ENCODE measurements around the gene RNASEH1.

RNASEH1 gene

GRCh38 chr2:3588084-3588483 is 30.0 kb upstream of the RNASEH1 start:
- Histone ChIP-seq H3K36me3 (ENCODE audit: control insufficient read depth in 2 of 2, insufficient read depth in 2 of 2, low read length in 2 of 2) (peaks cover 3 to 12% of the 10 kb centered on the region in 2 donors), H3K27ac (ENCODE audit: low read depth in 2 of 2, low read length in 2 of 2) (no peak overlapping the region), H3K27me3 (ENCODE audit: control insufficient read depth in 2 of 2, insufficient read depth in 2 of 2, low read length in 2 of 2) (no peaks in the 10 kb centered on the region), H3K4me1 (ENCODE audit: control insufficient read depth in 2 of 2, insufficient read depth in 2 of 2, low read length in 2 of 2) (peaks cover 0 to 9% of the 10 kb centered on the region in 2 donors), H3K9ac (ENCODE audit: low read depth in 1 of 2, low read length in 2 of 2) (no peak overlapping the region), H3K4me3 (ENCODE audit: low read length in 2 of 2) (no peak overlapping the region), H3K9me3 (ENCODE audit: control insufficient read depth in 2 of 2, low read length in 2 of 2) (no peaks in the 10 kb centered on the region)

DNA sequence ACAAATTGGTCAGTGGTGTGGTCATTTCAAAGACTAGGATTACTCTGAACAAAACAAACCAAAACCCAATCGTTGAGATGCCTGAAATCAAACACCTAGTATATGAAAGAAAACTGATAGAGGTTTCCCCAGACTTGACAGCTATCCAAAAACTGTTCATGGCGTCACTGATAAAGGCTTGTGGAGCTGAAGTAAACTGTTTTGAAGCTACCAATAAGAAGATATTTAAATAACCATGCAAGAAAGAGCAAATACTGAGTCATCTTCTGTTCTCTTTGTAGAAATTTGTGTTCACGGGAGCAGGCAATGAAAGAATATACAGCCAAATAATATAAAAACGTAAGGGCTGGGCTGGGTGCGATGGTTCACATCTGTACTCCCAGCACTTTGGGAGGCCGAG is 29.3 kb upstream of the RNASEH1 start:
- H3K4me3 ChIP-seq (ENCODE audit: low read length in 2 of 2): no peak overlapping the region
- no peaks in the 10 kb centered on the region for H3K27me3 ChIP-seq (ENCODE audit: control insufficient read depth in 2 of 2, insufficient read depth in 2 of 2, low read length in 2 of 2)
- no peak overlapping the region for H3K27ac ChIP-seq (ENCODE audit: low read depth in 2 of 2, low read length in 2 of 2)

DNA sequence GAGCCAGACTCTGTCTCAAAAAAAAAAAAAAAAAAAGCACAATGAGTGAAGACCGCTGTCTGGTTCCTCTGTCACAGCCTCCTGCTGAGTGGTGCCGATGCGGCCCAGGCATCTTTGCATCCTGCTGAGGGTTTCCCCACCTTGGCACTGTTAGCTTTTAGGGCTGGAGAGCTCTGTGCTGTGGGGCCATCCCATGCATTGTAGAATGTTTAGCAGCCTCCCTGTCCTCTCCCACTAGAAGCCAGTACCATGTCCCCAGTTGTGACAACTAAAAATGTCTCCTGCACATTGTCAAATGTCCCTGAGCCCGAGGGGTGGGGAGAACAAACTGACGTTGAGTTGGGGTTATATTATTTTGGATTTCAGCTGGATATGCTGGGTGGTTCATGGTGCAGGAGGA is 28.9 kb upstream of the RNASEH1 start:
- Histone ChIP-seq H3K9me3 (ENCODE audit: control insufficient read depth in 2 of 2, low read length in 2 of 2) (no peaks in the 10 kb centered on the region), H3K27ac (ENCODE audit: low read depth in 2 of 2, low read length in 2 of 2) (no peak overlapping the region), H3K36me3 (ENCODE audit: control insufficient read depth in 2 of 2, insufficient read depth in 2 of 2, low read length in 2 of 2) (peaks cover 8 to 13% of the 10 kb centered on the region in 2 donors), H3K9ac (ENCODE audit: low read depth in 1 of 2, low read length in 2 of 2) (no peak overlapping the region), H3K4me3 (ENCODE audit: low read length in 2 of 2) (no peak overlapping the region), H3K27me3 (ENCODE audit: control insufficient read depth in 2 of 2, insufficient read depth in 2 of 2, low read length in 2 of 2) (no peaks in the 10 kb centered on the region), H3K4me1 (ENCODE audit: control insufficient read depth in 2 of 2, insufficient read depth in 2 of 2, low read length in 2 of 2) (peaks cover 0 to 9% of the 10 kb centered on the region in 2 donors)

More for the DNA sequence above, 29.3 kb upstream of the RNASEH1 start:
- Histone ChIP-seq H3K4me1 (ENCODE audit: control insufficient read depth in 2 of 2, insufficient read depth in 2 of 2, low read length in 2 of 2) (peaks cover 0 to 9% of the 10 kb centered on the region in 2 donors), H3K9ac (ENCODE audit: low read depth in 1 of 2, low read length in 2 of 2) (no peak overlapping the region), H3K9me3 (ENCODE audit: control insufficient read depth in 2 of 2, low read length in 2 of 2) (no peaks in the 10 kb centered on the region), H3K36me3 (ENCODE audit: control insufficient read depth in 2 of 2, insufficient read depth in 2 of 2, low read length in 2 of 2) (peaks cover 7 to 12% of the 10 kb centered on the region in 2 donors)

DNA sequence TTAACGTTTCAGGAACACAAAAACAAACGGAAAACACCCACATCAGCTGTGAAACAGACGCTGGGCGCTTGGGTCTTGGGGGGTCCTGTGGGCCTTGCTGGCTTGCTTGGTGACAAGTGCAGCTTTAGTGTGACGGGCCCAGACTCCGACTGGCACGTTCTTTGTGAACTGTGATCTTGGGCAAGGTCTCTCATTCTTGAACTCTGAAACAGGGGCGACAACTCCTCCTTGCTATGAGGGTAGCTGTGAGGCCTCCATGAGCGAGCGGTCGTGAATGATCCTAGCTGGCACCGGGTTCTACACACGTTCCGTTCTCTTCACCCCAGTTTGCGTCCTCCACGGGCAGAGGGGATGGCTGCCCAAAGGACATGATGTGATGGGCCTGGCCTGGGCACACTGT is 28.1 kb upstream of the RNASEH1 start:
- H3K9me3 ChIP-seq (ENCODE audit: control insufficient read depth in 2 of 2, low read length in 2 of 2): no peaks in the 10 kb centered on the region
- H3K4me3 ChIP-seq (ENCODE audit: low read length in 2 of 2): no peak overlapping the region
- peaks cover 16 to 21% of the 10 kb centered on the region in 2 donors for H3K36me3 ChIP-seq (ENCODE audit: control insufficient read depth in 2 of 2, insufficient read depth in 2 of 2, low read length in 2 of 2)
- peak overlapping the region in 1 of 2 donors; percentile 43 for H3K9ac ChIP-seq (ENCODE audit: low read depth in 1 of 2, low read length in 2 of 2)
- peak overlapping the region; percentile 14 to 83 for H3K27ac ChIP-seq (ENCODE audit: low read depth in 2 of 2, low read length in 2 of 2)
- H3K27me3 ChIP-seq (ENCODE audit: control insufficient read depth in 2 of 2, insufficient read depth in 2 of 2, low read length in 2 of 2): no peaks in the 10 kb centered on the region
- H3K4me1 ChIP-seq (ENCODE audit: control insufficient read depth in 2 of 2, insufficient read depth in 2 of 2, low read length in 2 of 2): peaks cover 0 to 9% of the 10 kb centered on the region in 2 donors

DNA sequence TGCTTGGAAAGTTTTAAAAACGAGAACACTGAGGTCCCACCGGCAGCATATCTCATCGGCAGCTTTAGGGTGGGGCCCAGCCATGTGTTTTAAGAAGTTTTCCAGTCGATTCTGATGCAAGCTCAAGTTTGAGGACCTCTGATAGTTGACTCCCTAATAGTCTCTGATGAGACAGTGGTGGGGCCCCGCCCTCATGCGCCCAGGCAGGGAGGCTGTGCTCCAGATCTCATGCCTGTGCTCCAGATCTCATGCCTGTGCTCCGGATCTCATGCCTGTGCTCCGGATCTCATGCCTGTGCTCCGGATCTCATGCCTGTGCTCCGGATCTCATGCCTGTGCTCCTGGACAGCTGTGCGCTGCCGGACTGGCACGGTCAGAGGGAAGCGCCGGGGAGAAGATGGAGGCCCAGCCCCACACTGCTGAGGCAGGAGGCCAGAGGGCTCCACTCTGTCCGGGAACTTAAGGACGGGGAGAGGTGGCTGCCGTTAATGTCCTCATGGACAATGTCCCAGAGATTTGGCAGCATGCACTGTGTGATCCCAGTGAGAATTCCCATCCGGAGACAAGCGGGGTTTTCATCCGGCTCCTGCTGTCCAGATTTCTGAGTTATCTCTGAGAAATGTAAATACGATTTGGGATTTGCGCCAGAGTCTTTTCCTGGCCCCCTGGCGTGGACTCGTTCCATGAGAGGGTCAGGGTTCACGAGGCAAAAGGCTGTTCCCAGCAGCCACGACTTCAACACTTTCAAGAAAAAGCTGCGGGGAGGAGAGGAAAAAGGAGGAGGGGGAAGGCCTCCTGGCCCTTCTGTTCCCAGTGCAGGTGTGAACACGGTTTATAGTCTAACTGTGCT is 27.4 kb upstream of the RNASEH1 start:
- no peaks in the 10 kb centered on the region for H3K27me3 ChIP-seq (ENCODE audit: control insufficient read depth in 2 of 2, insufficient read depth in 2 of 2, low read length in 2 of 2)
- H3K4me1 ChIP-seq (ENCODE audit: control insufficient read depth in 2 of 2, insufficient read depth in 2 of 2, low read length in 2 of 2): peaks cover 0 to 9% of the 10 kb centered on the region in 2 donors
- peak overlapping the region in 1 of 2 donors; percentile 20 for H3K4me3 ChIP-seq (ENCODE audit: low read length in 2 of 2)
- H3K9ac ChIP-seq (ENCODE audit: low read depth in 1 of 2, low read length in 2 of 2): peak overlapping the region; percentile 43 to 52
- peaks cover 23 to 27% of the 10 kb centered on the region in 2 donors for H3K36me3 ChIP-seq (ENCODE audit: control insufficient read depth in 2 of 2, insufficient read depth in 2 of 2, low read length in 2 of 2)
- no peaks in the 10 kb centered on the region for H3K9me3 ChIP-seq (ENCODE audit: control insufficient read depth in 2 of 2, low read length in 2 of 2)
- peak overlapping the region; percentile 58 to 83 for H3K27ac ChIP-seq (ENCODE audit: low read depth in 2 of 2, low read length in 2 of 2)

GRCh38 chr2:3584608-3585260 is 26.6 kb upstream of the RNASEH1 start:
- Histone ChIP-seq H3K36me3 (ENCODE audit: control insufficient read depth in 2 of 2, insufficient read depth in 2 of 2, low read length in 2 of 2) (peaks cover 30 to 33% of the 10 kb centered on the region in 2 donors), H3K4me3 (ENCODE audit: low read length in 2 of 2) (no peak overlapping the region), H3K27me3 (ENCODE audit: control insufficient read depth in 2 of 2, insufficient read depth in 2 of 2, low read length in 2 of 2) (no peaks in the 10 kb centered on the region), H3K9ac (ENCODE audit: low read depth in 1 of 2, low read length in 2 of 2) (peak overlapping the region; percentile 1 to 52), H3K4me1 (ENCODE audit: control insufficient read depth in 2 of 2, insufficient read depth in 2 of 2, low read length in 2 of 2) (peaks cover 0 to 9% of the 10 kb centered on the region in 2 donors), H3K27ac (ENCODE audit: low read depth in 2 of 2, low read length in 2 of 2) (peak overlapping the region; percentile 58 to 83), H3K9me3 (ENCODE audit: control insufficient read depth in 2 of 2, low read length in 2 of 2) (no peaks in the 10 kb centered on the region)

DNA sequence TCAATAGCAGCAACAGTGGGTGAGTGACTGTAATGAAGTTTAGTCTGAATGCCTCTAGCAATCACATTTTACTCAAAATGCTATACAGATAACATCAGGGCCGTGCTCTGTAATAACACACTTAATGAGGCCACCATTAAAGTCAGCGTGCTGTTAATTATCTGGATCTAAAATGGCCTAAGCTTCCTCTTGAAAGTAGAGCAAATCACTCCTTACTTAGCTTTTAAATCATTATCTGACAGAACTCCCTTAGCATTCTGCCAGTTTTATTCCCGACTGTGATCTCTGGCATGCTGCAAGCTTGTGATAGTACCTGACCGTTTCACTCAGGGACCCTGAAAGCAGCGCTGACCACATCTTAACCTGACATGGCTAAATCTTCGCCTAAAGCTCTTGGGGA is 25.9 kb upstream of the RNASEH1 start:
- Histone ChIP-seq H3K36me3 (ENCODE audit: control insufficient read depth in 2 of 2, insufficient read depth in 2 of 2, low read length in 2 of 2) (peaks cover 36 to 40% of the 10 kb centered on the region in 2 donors), H3K27me3 (ENCODE audit: control insufficient read depth in 2 of 2, insufficient read depth in 2 of 2, low read length in 2 of 2) (no peaks in the 10 kb centered on the region), H3K27ac (ENCODE audit: low read depth in 2 of 2, low read length in 2 of 2) (peak overlapping the region in 1 of 2 donors; percentile 83), H3K9me3 (ENCODE audit: control insufficient read depth in 2 of 2, low read length in 2 of 2) (no peaks in the 10 kb centered on the region), H3K9ac (ENCODE audit: low read depth in 1 of 2, low read length in 2 of 2) (no peak overlapping the region), H3K4me1 (ENCODE audit: control insufficient read depth in 2 of 2, insufficient read depth in 2 of 2, low read length in 2 of 2) (peaks cover 0 to 9% of the 10 kb centered on the region in 2 donors), H3K4me3 (ENCODE audit: low read length in 2 of 2) (no peak overlapping the region)

DNA sequence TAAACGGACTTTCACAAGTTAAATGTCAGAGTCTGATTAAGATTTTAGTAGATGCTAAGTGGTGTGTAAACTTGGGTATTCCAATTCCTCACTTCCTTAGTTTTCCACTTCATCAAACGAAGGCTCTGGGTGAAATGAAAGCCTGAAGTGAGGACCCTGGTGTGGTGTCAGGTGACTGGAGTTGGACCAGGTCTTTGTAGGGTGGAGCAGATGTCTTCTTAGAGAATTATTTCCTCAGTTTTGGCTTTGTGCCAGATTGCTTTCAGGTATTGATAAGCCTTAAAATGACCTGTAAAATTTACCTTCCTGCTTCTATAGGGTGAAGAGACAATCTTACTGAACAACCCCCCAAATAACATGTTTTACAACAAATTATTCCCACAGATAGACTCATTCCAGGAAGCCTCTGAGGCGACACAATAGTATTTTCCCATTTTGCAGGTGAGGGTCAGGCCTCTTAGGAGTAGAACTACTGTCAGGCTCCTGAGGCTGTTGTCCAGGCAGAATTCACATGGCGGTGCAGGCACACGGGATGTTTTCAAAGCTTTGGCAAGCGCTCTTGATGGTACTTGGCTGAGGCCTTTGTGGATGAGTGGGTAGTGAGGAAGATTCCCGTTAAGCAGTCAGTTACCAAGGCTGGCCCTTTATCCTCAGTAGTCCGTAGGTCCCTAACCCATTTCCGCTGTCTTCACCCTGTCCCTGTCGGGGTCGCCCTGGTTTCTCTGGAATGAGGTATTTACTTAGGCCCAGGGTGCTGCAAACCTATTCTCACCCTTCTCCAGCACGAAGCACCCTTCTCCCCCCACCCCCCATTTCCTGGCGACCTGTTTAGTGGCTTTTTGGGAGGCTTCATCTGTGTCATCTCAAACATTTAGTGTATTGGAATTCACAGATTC is 23.5 kb upstream of the RNASEH1 start:
- H3K4me3 ChIP-seq (ENCODE audit: low read length in 2 of 2): no peak overlapping the region
- H3K9ac ChIP-seq (ENCODE audit: low read depth in 1 of 2, low read length in 2 of 2): no peak overlapping the region
- no peaks in the 10 kb centered on the region for H3K9me3 ChIP-seq (ENCODE audit: control insufficient read depth in 2 of 2, low read length in 2 of 2)
- peaks cover 52 to 62% of the 10 kb centered on the region in 2 donors for H3K36me3 ChIP-seq (ENCODE audit: control insufficient read depth in 2 of 2, insufficient read depth in 2 of 2, low read length in 2 of 2)
- no peaks in the 10 kb centered on the region for H3K27me3 ChIP-seq (ENCODE audit: control insufficient read depth in 2 of 2, insufficient read depth in 2 of 2, low read length in 2 of 2)
- peaks cover 5 to 16% of the 10 kb centered on the region in 2 donors for H3K4me1 ChIP-seq (ENCODE audit: control insufficient read depth in 2 of 2, insufficient read depth in 2 of 2, low read length in 2 of 2)
- H3K27ac ChIP-seq (ENCODE audit: low read depth in 2 of 2, low read length in 2 of 2): no peak overlapping the region

DNA sequence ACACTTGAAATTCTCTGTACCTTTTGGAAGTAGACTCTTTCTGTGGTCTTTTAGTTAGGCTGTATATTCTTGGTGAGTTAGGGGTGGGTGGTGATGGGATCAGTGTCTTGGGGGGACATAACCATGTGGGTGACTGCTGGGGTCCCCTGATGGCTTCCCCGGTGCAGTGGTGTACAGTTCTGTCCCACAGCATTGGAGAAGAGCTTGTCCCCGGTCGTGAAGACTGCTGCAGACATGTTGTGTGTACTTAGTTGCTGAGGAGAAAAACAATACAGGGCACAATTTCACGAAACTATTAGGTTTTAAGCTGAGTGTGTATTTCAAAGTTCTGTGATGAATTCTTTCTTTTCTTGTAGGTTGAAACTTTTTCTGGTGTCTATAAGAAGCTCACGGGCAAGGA is 22.3 kb upstream of the RNASEH1 start:
- H3K27me3 ChIP-seq (ENCODE audit: control insufficient read depth in 2 of 2, insufficient read depth in 2 of 2, low read length in 2 of 2): no peaks in the 10 kb centered on the region
- no peak overlapping the region for H3K9ac ChIP-seq (ENCODE audit: low read depth in 1 of 2, low read length in 2 of 2)
- H3K4me1 ChIP-seq (ENCODE audit: control insufficient read depth in 2 of 2, insufficient read depth in 2 of 2, low read length in 2 of 2): peaks cover 11 to 12% of the 10 kb centered on the region in 2 donors
- H3K27ac ChIP-seq (ENCODE audit: low read depth in 2 of 2, low read length in 2 of 2): no peak overlapping the region
- no peaks in the 10 kb centered on the region for H3K9me3 ChIP-seq (ENCODE audit: control insufficient read depth in 2 of 2, low read length in 2 of 2)
- H3K4me3 ChIP-seq (ENCODE audit: low read length in 2 of 2): no peak overlapping the region
- peaks cover 52 to 64% of the 10 kb centered on the region in 2 donors for H3K36me3 ChIP-seq (ENCODE audit: control insufficient read depth in 2 of 2, insufficient read depth in 2 of 2, low read length in 2 of 2)
